Naive thymus-derived CD4-positive, alpha-beta T cell (primary cell): ENCODE results near the gene LRRFIP1. TPM values are rescaled to one million over a fixed set of nuclear protein-coding genes. Genes with fewer than 3 reads are reported as not detected.
A peak's percentile ranks its signal among the peaks of the same experiment; 100 is the strongest.

Source experiments
- ATAC-seq: fragments of 150-1000 bp; cut with Tn5 transposase; 2 replicates; pipeline ENCODE4 v1.10.0; 2021; ENCODE audit warnings: mild to moderate bottlenecking, moderate library complexity
- CTCF ChIA-PET: fragments of 350-600 bp; sonication (Branson Sonifier 250); formaldehyde crosslinking; loops from one replicate; lab custom pipeline; 2021; ENCODE audit warnings: antibody characterized with exemption; lab: Charles Lee
- POLR2A ChIA-PET: fragments of 350-600 bp; sonication (Branson Sonifier 250); formaldehyde crosslinking; loops from one replicate; lab custom pipeline; 2021; ENCODE audit warnings: antibody characterized with exemption, inconsistent platforms; lab: Charles Lee
- DNase-seq, 9 donors: peaks; one replicate each; pipeline versions ENCODE4 v3.0.0 to v3.0.0-alpha.2; 2020 to 2022; ENCODE audit warnings: mixed read lengths in 1 of 9
- H3K27ac ChIP-seq: one replicate; pipeline ENCODE4 v1.7.0; 2013; ENCODE audit warnings: mild to moderate bottlenecking, low read depth, low read length, moderate library complexity
- H3K27me3 ChIP-seq, 2 donors: one replicate each; pipeline ENCODE4 v1.7.0; 2013; ENCODE audit warnings: low read length in 2 of 2, mild to moderate bottlenecking in 2 of 2, moderate library complexity in 2 of 2; ENCODE audit not compliant: control insufficient read depth in 2 of 2, insufficient read depth in 2 of 2
- H3K36me3 ChIP-seq, 3 experiments: 1 replicate in 2 of 3; 2 replicates in 1 of 3; pipeline ENCODE4 v1.7.0; 2013; ENCODE audit warnings: low read length in 3 of 3, mild to moderate bottlenecking in 3 of 3, moderate library complexity in 1 of 3; ENCODE audit not compliant: insufficient read depth in 3 of 3, control insufficient read depth in 2 of 3
- H3K4me1 ChIP-seq, 2 donors: one replicate each; pipeline ENCODE4 v1.7.0; 2013; ENCODE audit warnings: low read length in 2 of 2, mild to moderate bottlenecking in 2 of 2, moderate library complexity in 1 of 2; ENCODE audit not compliant: control insufficient read depth in 2 of 2, insufficient read depth in 2 of 2
- H3K4me3 ChIP-seq: 2 replicates; pipeline ENCODE4 v1.7.0; 2013; ENCODE audit warnings: mild to moderate bottlenecking, low read length
- H3K9me3 ChIP-seq, 3 experiments: 1 replicate in 2 of 3; 2 replicates in 1 of 3; pipeline ENCODE4 v1.7.0; 2013; ENCODE audit warnings: low read length in 3 of 3; ENCODE audit not compliant: control insufficient read depth in 2 of 3
- H3K27ac Mint-ChIP-seq, 9 donors: one replicate each; pipeline ENCODE4 v1.8.0; 2020 to 2022; ENCODE audit warnings: mixed read lengths in 9 of 9, mild to moderate bottlenecking in 8 of 9, moderate library complexity in 5 of 9, inconsistent platforms in 2 of 9
- H3K27me3 Mint-ChIP-seq, 5 donors: one replicate each; pipeline ENCODE4 v1.8.0; 2021 to 2022; ENCODE audit warnings: mixed read lengths in 5 of 5, mild to moderate bottlenecking in 1 of 5
- H3K36me3 Mint-ChIP-seq, 5 donors: one replicate each; pipeline ENCODE4 v1.8.0; 2020 to 2022; ENCODE audit warnings: mixed read lengths in 5 of 5, mild to moderate bottlenecking in 3 of 5, inconsistent platforms in 1 of 5
- H3K4me1 Mint-ChIP-seq, 7 donors: one replicate each; pipeline ENCODE4 v1.8.0; 2020 to 2022; ENCODE audit warnings: mixed read lengths in 7 of 7, mild to moderate bottlenecking in 3 of 7, inconsistent platforms in 1 of 7
- H3K4me3 Mint-ChIP-seq, 10 donors: one replicate each; pipeline ENCODE4 v1.8.0; 2020 to 2022; ENCODE audit warnings: mild to moderate bottlenecking in 10 of 10, mixed read lengths in 10 of 10, moderate library complexity in 6 of 10, inconsistent platforms in 2 of 10
- H3K9me3 Mint-ChIP-seq, 11 donors: one replicate each; pipeline ENCODE4 v1.8.0; 2020 to 2022; ENCODE audit warnings: mixed read lengths in 11 of 11, mild to moderate bottlenecking in 4 of 11, inconsistent platforms in 1 of 11, moderate library complexity in 1 of 11
- intact Hi-C, 2 donors: fragments of 100-400 bp; cut with micrococcal nuclease; formaldehyde crosslinking; loops; one replicate each; pipeline ENCODE4 v1.15.1; 2023
- polyA plus RNA-seq, 2 donors: library from polyadenylated mRNA; unstranded; fragments of 300-500 nt; fragmentation: Illumina TruSeq; gene quantifications; one replicate each; pipeline ENCODE4 v1.2.3, GENCODE V29; 2021
- total RNA-seq, 6 experiments: library from RNA in 5 of 6; stranded (reverse) in 5 of 6; gene quantifications; 1 replicate in 5 of 6; 2 replicates in 1 of 6; pipeline ENCODE4 v1.2.3 and lab custom pipeline; 2021 to 2026

Gene LRRFIP1
- total and polyA plus RNA-seq, 7 experiments from 2014 or later: 82.2 to 257 (median 105) TPM

- Mint-ChIP-seq H3K36me3 (peaks cover 0 to 23% (median 0%) of the 10 kb centered on the region in 5 donors), H3K27me3 (no peaks in the 10 kb centered on the region), H3K9me3 (no peaks in the 10 kb centered on the region), H3K27ac (peak overlapping the region; percentile 89 to 98 (median 94)), H3K4me1 (peaks cover 64 to 86% (median 75%) of the 10 kb centered on the region in 7 donors), H3K4me3 (peak overlapping the region; percentile 86 to 98 (median 92))
- peak in 8 of 9 donors; percentile 26 to 72 (median 66) for DNase-seq
- peak overlapping the region; percentile 82 for H3K4me3 ChIP-seq
- ChIA-PET POLR2A (interaction anchor here (3.2 to 12.7 kb wide), 3 partner anchors 8 to 17 kb away, joined by 16 to 349 read pairs (median 85); no protein-coding TSS in a partner anchor), CTCF (interaction anchor here (6.5 to 11.8 kb wide), 2 partner anchors 20 to 49 kb away, joined by 43 to 111 read pairs; no protein-coding TSS in a partner anchor)
- peak overlapping the region; percentile 96 for H3K27ac ChIP-seq
- H3K36me3 ChIP-seq: peaks cover 0 to 9% (median 0%) of the 10 kb centered on the region in 3 experiments
- H3K9me3 ChIP-seq: no peaks in the 10 kb centered on the region
- intact Hi-C loops: loop anchor here (1.0 to 10.0 kb wide), 6 partner anchors 8 to 1150 kb away; partner anchors contain the start of gene UBE2F (in 1 of the 2)
- peak; percentile 11 for ATAC-seq
- H3K27me3 ChIP-seq: no peaks in the 10 kb centered on the region
- peaks cover 60 to 67% of the 10 kb centered on the region in 2 donors for H3K4me1 ChIP-seq
Observed at GRCh38 chr2:237695201-237695780, 67.9 kb downstream of the LRRFIP1 start.

DNA sequence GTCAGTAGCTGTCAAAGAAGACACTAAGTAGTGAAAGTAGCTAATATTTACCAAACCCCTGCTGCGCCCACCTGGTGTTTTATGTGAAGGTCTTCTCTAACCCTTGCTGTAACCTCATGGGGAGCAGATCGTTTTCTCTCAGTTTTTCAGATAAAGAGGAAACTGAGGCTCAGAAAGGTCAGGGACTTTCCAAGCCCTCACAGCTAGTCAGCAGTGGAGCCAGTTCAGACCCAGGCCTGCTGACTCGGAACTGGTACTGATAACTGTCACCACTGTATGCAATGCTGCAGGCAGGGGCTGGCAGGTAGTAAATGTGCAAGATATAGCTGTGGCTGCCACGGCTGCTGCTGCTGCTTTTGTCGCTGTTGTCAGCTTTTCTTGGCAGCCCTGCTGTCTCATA, 69.1 kb downstream of the LRRFIP1 start:
- Mint-ChIP-seq H3K4me1 (peaks cover 68 to 86% (median 81%) of the 10 kb centered on the region in 7 donors), H3K27me3 (no peaks in the 10 kb centered on the region), H3K4me3 (peak overlapping the region; percentile 82 to 98 (median 90)), H3K36me3 (peaks cover 0 to 23% (median 0%) of the 10 kb centered on the region in 5 donors), H3K27ac (peak overlapping the region; percentile 89 to 98 (median 94)), H3K9me3 (no peaks in the 10 kb centered on the region)
- peak in 4 of 9 donors; percentile 34 to 53 (median 45) for DNase-seq
- Histone ChIP-seq H3K27me3 (no peaks in the 10 kb centered on the region), H3K27ac (peak overlapping the region; percentile 96), H3K4me1 (peaks cover 62 to 79% of the 10 kb centered on the region in 2 donors), H3K4me3 (peak overlapping the region; percentile 25), H3K36me3 (peaks cover 0 to 8% (median 0%) of the 10 kb centered on the region in 3 experiments), H3K9me3 (no peaks in the 10 kb centered on the region)
- intact Hi-C loops: loop anchor here (2.0 to 10.0 kb wide), 6 partner anchors 20 to 1152 kb away; partner anchors contain the start of gene UBE2F (in 1 of the 2)
- CTCF ChIA-PET: interaction anchor here (0.7 to 6.5 kb wide), 6 partner anchors 9 to 48 kb away, joined by 3 to 43 read pairs (median 4); no protein-coding TSS in a partner anchor
- POLR2A ChIA-PET: interaction anchor here (1.0 to 12.7 kb wide), 5 partner anchors 9 to 40 kb away, joined by 3 to 349 read pairs (median 5); no protein-coding TSS in a partner anchor
- no peak for ATAC-seq

- Histone ChIP-seq H3K9me3 (no peaks in the 10 kb centered on the region), H3K27me3 (no peaks in the 10 kb centered on the region), H3K4me1 (peaks cover 75 to 92% of the 10 kb centered on the region in 2 donors), H3K27ac (peak overlapping the region; percentile 96), H3K36me3 (no peaks in the 10 kb centered on the region), H3K4me3 (peak overlapping the region; percentile 25)
- peak overlapping the region; percentile 82 to 98 (median 90) for H3K4me3 Mint-ChIP-seq
- no peaks in the 10 kb centered on the region for H3K9me3 Mint-ChIP-seq
- H3K4me1 Mint-ChIP-seq: peaks cover 81 to 98% (median 94%) of the 10 kb centered on the region in 7 donors
- H3K36me3 Mint-ChIP-seq: peaks cover 0 to 23% (median 0%) of the 10 kb centered on the region in 5 donors
- ChIA-PET POLR2A (interaction anchor here (0.8 to 12.7 kb wide), 9 partner anchors 10 to 50 kb away, joined by 3 to 349 read pairs (median 3); no protein-coding TSS in a partner anchor), CTCF (interaction anchor here (0.8 to 6.5 kb wide), 6 partner anchors 12 to 547 kb away, joined by 3 to 43 read pairs (median 6); no protein-coding TSS in a partner anchor)
- no peak for ATAC-seq
- H3K27ac Mint-ChIP-seq: peak overlapping the region; percentile 89 to 98 (median 94)
- H3K27me3 Mint-ChIP-seq: no peaks in the 10 kb centered on the region
- intact Hi-C loops: loop anchor here (1.0 to 10.0 kb wide), 7 partner anchors 10 to 1153 kb away; partner anchors contain the start of gene UBE2F (in 1 of the 2)
- peak in 3 of 9 donors; percentile 41 to 50 (median 47) for DNase-seq
Observed at GRCh38 chr2:237697586-237698357, 70.4 kb downstream of the LRRFIP1 start.

DNA sequence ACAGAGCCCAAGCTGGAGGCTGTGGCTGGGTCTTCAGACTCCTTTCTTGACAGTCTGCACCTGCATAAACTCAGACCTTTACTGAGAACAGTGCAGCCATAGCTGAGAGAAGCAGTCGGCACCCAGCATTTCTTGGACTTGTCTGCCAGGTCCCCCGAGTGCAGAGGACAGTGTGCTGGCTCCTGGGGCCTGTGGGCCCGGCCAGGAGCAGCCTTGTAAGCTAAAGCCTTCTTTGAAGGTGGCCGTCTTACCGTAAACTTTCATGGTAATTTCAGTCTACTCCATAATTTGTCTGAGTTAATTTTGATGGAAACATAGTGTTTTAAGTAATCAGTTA, 70.9 kb downstream of the LRRFIP1 start:
- DNase-seq: peak in 1 of 9 donors; percentile 20

GRCh38 chr2:237699870-237700511, 72.6 kb downstream of the LRRFIP1 start:
- POLR2A ChIA-PET: interaction anchor here (0.5 to 9.9 kb wide), 7 partner anchors 8 to 26 kb away, joined by 3 to 85 read pairs (median 4); no protein-coding TSS in a partner anchor
- H3K9me3 Mint-ChIP-seq: peaks cover 0 to 2% (median 0%) of the 10 kb centered on the region in 11 donors
- no peaks in the 10 kb centered on the region for H3K36me3 ChIP-seq
- no peaks in the 10 kb centered on the region for H3K27me3 Mint-ChIP-seq
- H3K36me3 Mint-ChIP-seq: peaks cover 0 to 12% (median 0%) of the 10 kb centered on the region in 5 donors
- peak in 1 of 9 donors; percentile 20 for DNase-seq
- peaks cover 94 to 95% of the 10 kb centered on the region in 2 donors for H3K4me1 ChIP-seq
- peak overlapping the region; percentile 85 to 98 (median 92) for H3K27ac Mint-ChIP-seq
- CTCF ChIA-PET: interaction anchor here (0.7 to 1.6 kb wide), 4 partner anchors 13 to 129 kb away, joined by 3 to 13 read pairs (median 4); no protein-coding TSS in a partner anchor
- peak overlapping the region; percentile 23 for H3K4me3 ChIP-seq
- H3K27me3 ChIP-seq: no peaks in the 10 kb centered on the region
- H3K9me3 ChIP-seq: no peaks in the 10 kb centered on the region
- peak overlapping the region; percentile 37 to 91 (median 76) for H3K4me3 Mint-ChIP-seq
- intact Hi-C loops: loop anchor here (1.0 to 10.0 kb wide), 6 partner anchors 8 to 1155 kb away; partner anchors contain the start of gene UBE2F (in 1 of the 2)
- peaks cover 83 to 100% (median 98%) of the 10 kb centered on the region in 7 donors for H3K4me1 Mint-ChIP-seq
- peak overlapping the region; percentile 76 for H3K27ac ChIP-seq
- no peak for ATAC-seq

More for the DNA sequence above, 70.9 kb downstream of the LRRFIP1 start:
- Histone ChIP-seq H3K4me1 (peaks cover 80 to 93% of the 10 kb centered on the region in 2 donors), H3K27ac (peak overlapping the region; percentile 96), H3K36me3 (no peaks in the 10 kb centered on the region), H3K4me3 (peak overlapping the region; percentile 25), H3K27me3 (no peaks in the 10 kb centered on the region), H3K9me3 (no peaks in the 10 kb centered on the region)
- Mint-ChIP-seq H3K27me3 (no peaks in the 10 kb centered on the region), H3K9me3 (no peaks in the 10 kb centered on the region), H3K36me3 (peaks cover 0 to 18% (median 0%) of the 10 kb centered on the region in 5 donors), H3K4me3 (peak overlapping the region; percentile 67 to 98 (median 90)), H3K27ac (peak overlapping the region; percentile 89 to 98 (median 94)), H3K4me1 (peaks cover 82 to 100% (median 96%) of the 10 kb centered on the region in 7 donors)
- ChIA-PET CTCF (interaction anchor here (0.8 to 6.5 kb wide), 5 partner anchors 11 to 49 kb away, joined by 3 to 43 read pairs (median 7); no protein-coding TSS in a partner anchor), POLR2A (interaction anchor here (1.1 to 12.7 kb wide), 5 partner anchors 9 to 50 kb away, joined by 3 to 349 read pairs (median 3); no protein-coding TSS in a partner anchor)
- intact Hi-C loops: loop anchor here (1.0 to 10.0 kb wide), 5 partner anchors 9 to 1154 kb away; partner anchors contain the start of gene UBE2F (in 1 of the 2)
- ATAC-seq: no peak
